ENCODE results near the gene SHF.

SHF gene

DNA sequence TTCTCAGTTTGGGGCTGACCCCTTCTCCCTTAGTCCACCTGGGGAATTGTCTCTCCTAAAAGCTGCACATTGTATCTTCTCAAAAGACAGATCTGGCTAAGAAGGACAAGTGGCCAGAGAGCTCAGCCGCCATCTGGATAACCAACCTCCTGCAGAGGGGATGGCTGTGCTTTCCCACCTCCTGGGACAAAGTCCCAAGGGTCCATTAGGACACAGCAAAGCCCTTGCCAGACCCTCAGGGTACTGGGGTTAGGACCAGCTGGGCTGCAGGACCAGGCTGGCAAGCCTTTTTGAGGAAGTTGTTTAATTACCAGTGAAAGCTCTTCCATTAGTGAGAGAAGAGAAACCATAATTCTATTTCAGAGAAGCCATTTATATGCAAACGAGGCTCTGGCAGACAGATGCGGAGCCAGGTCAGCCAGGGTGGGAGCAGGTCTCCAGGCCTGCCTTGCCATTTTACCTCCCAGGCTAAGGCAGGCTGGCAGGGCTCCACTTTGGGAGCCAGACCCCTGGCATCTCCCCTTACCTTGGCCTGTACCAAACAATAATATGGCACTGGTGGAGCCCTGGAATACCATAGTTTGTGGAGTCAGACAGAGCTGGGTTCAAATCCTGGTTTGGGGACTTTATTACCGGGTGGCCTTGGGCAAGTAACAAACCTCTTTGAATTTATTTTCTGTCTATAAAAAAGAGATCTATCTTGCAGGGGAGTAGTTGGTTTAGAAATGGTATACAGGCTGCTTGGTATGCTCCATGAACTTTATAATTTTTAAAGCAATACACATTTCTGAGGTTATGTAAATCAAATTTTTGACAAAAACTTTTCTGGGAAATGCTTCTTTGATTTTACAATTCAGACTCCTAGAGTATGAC lies 17.9 kb downstream of the SHF start:
- no peak for DNase-seq (ENCODE audit: low read depth in 2 of 2)

DNA sequence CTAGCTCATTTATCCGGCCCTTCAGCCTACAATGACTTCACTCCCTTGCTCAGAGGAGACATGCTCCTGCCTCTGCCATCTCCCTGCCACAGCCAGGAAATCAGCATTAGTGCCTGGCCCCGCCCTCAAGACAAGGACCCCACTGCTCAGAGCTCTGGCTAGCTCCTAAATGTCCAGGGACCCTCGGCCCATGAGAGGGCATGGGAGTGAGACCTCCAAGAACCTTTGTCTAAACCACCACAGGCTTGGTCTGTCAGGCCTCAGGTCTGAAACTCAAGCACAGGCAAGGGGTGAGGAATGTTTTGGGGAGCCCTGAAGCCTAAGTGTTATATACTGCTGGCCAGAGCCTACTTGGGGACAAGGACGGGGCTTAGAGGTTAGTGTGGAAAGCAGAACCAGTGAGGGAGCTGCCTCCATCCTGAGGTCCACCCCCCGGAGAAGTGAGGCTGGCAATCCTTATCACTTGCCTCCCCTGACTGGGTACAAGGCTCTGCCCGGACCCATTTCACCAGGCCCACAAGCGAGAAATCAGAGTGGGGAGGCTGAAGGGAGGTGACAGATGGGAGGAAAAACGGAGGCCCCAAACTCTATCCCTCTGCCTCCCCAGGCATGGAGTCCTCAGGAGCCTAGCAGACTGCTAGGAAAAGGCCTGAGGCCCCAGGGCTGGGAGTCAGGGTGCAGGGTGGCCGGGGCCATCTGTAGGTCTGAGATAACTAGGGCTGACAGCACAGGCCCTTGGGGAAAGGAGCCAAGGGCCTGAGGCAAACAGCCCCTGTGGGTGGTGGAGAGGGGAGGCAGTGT lies 18.8 kb downstream of the SHF start:
- DNase-seq (ENCODE audit: low read depth in 2 of 2): no peak

DNA sequence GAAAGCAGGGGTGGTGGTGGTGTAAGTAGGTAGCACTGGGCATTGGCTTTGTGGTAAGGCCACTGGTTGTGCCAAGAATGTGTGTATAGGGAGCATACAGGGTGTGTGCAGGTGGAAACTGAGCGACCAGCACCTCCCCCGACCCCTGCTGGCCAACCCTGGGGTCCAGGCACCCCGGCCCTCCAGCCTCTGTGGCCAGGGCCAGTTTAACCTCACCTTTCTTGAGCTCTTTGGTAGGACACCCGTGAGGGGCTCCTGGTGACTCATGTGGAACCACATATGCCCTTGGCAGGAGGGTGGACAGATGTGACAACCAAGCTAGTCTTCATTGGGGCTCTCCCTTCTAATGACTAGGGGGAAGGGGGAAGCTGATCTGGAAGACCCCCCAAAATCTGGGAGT lies 19.5 kb downstream of the SHF start:
- DNase-seq (ENCODE audit: low read depth in 2 of 2): no peak

GRCh38 chr15:45167631-45168205 lies 20.0 kb downstream of the SHF start:
- DNase-seq (ENCODE audit: low read depth in 2 of 2): no peak

DNA sequence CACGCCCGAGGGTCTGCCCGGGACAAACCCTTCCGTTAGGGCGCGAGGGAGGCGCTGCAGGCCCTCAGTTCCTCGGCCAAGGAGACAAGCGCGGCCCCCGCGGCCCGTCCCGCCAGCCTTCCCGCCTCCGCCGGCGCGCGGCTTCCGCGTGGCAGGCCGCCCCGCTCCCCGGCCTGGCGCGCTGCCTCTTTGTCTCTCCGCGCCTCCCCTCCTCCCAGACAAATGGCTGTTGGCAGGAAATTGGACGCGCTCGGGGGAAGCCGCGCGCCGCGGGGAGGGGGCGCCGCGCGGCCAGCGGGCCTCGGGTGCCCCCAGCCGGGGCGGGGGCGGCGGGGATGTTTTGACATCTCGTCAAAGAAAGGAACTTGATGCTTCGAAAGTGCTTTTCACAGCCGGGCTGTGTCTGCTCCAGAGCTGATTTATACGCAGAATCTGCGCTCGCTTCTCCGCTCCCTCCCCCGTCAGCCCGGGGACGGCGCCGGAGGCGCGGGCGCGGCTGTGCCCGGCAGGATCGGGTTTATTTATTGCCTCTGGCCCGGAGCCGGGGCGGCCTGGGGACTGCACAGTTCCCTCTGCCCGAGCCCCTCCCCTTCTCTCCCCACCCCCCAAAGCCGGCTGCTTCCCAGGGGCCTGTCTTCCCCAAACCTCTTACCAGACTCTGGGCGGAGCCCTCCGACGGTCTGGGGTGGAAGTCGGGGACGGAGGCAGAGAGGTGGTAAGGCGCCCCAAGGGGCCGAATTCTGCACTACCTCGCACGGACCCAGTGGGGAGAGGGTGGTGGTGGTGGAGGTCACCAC lies 20.7 kb downstream of the SHF start:
- DNase-seq (ENCODE audit: low read depth in 2 of 2): peak; percentile 68 to 72

DNA sequence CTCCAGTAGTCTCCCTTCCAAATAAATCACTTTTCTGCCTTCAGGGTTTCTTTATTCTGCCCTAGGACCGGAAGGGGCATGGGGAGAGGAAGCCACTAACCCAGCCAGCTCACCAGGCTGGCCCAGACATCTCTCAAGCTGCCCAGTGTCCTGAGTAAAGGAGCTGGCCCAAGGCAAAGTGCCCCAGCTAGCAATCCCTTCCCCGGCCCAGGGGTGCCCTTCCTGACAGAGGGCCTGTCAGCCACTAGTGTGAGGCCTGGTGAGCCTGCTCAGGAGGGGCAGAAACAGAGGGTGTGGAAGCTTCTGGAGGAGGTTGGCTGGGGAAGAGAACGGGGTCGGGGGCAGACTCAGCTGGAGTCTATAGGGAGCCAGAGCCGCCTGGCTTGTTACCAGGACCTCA lies 22.2 kb downstream of the SHF start:
- DNase-seq (ENCODE audit: low read depth in 2 of 2): no peak

- DNase-seq (ENCODE audit: low read depth in 2 of 2): no peak
Observed at GRCh38 chr15:45164914-45165313, 22.9 kb downstream of the SHF start.

- DNase-seq (ENCODE audit: low read depth in 2 of 2): no peak
Observed at GRCh38 chr15:45163508-45163856, 24.3 kb downstream of the SHF start.

DNA sequence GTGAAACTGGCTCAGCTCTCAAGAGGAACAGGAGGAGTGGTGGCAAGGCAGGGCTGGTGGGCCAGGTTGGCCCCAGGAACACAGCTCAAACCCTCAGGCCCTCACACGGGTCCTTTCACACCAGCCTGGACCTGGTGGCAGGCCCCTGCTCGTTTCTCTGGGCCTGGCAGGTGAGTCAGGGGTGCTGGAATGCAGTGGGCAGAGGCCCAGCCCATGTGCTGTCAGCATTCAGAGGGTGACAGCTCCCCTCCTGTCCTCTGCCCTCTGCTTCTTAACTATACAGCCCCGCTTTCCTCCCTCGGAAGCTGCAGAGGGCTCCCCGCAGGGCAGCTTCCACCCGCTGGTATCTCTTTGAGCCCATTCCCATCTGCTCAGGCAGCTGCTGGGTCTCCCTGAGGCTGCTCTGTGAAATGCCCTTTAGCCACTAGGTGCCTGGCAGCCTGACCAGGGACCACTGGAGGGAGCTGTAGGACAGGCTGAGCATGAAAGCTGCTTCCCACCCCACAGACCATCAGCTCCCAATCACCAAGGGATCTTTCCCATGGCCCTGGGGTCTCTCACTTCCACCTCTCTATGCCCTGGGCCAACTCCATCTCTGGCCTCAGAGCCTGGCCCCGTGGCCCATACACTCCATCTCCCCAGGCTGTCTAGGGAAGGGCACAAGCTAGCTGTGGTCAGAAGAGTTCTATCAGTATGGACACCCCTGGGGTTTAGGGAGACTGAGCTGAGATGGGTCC lies 24.8 kb downstream of the SHF start:
- peak; percentile 37 to 58 for DNase-seq (ENCODE audit: low read depth in 2 of 2)

DNA sequence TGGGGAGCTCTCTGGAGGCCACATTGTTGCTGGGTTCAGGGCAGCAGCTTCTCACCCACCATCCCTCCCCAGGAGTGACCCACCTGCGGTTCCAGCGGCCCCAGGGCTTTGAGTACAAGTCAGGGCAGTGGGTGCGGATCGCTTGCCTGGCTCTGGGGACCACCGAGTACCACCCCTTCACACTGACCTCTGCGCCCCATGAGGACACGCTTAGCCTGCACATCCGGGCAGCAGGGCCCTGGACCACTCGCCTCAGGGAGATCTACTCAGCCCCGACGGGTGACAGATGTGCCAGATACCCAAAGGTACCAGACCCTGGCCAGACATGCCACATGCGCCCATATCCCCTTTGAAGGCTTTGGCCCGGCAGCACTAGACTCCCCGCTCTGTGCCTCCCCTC lies 26.1 kb downstream of the SHF start:
- DNase-seq (ENCODE audit: low read depth in 2 of 2): no peak

DNA sequence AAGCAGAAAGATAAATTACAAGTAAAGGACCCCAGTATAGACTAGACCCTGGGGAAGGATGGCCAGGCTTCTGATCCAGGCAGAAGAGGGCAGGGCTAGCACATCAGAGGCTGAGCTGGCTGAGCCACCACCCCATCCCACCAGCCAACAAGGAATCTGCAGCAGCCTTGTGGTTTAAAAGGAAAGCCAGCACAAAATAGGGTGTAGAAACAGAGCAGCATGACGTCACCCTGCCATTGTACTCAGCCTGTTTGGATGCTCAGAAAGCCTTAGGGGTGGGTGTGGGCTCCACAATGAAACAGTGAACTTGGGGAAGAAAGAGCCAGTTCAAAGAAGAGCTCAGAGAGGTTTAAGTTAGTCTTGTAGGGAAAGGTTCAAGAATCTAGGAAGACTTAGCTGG lies 29.8 kb downstream of the SHF start:
- peak; percentile 37 to 41 for DNase-seq (ENCODE audit: low read depth in 2 of 2)

- peak; percentile 21 to 25 for DNase-seq (ENCODE audit: low read depth in 2 of 2)
Observed at GRCh38 chr15:45156744-45157455, 30.9 kb downstream of the SHF start.

GRCh38 chr15:45155739-45156138 lies 32.0 kb downstream of the SHF start:
- no peak for DNase-seq (ENCODE audit: low read depth in 2 of 2)

DNA sequence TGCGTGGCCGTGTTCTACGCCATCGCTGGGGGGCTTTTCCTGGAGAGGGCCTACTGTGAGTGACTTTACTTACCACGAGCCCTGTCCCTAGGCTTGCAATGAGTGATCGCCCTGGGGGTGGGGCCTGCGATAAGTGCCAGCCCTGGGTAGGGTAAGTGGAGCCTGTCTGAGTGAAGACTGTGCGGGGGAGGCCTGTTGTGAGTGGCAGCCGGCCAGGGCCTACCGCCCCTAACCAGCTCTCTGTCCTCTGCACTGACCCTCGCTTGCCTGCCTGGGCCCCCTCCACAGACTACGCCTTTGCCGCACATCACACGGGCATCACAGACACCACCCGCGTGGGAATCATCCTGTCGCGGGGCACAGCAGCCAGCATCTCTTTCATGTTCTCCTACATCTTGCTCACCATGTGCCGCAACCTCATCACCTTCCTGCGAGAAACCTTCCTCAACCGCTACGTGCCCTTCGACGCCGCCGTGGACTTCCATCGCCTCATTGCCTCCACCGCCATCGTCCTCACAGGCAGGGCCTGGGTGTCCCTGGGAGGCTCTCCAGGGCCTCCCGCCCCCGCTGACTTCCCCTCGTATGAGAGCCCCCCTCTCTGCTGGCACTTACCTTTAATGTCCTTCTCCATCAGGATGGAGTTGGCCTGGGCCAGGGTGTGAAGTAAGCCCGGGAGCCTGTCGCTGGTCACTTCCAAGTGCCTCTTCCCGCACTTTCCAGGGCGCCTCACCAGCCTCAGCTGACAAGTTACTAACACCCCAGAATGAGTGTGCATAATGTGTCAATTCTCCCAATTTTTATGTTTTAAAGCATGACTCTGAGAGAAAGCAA lies 35.6 kb downstream of the SHF start:
- no peak for DNase-seq (ENCODE audit: low read depth in 2 of 2)

- no peak for DNase-seq (ENCODE audit: low read depth in 2 of 2)
Observed at GRCh38 chr15:45150997-45151396, 36.8 kb downstream of the SHF start.

- no peak for DNase-seq (ENCODE audit: low read depth in 2 of 2)
Observed at GRCh38 chr15:45150481-45150880, 37.3 kb downstream of the SHF start.

DNA sequence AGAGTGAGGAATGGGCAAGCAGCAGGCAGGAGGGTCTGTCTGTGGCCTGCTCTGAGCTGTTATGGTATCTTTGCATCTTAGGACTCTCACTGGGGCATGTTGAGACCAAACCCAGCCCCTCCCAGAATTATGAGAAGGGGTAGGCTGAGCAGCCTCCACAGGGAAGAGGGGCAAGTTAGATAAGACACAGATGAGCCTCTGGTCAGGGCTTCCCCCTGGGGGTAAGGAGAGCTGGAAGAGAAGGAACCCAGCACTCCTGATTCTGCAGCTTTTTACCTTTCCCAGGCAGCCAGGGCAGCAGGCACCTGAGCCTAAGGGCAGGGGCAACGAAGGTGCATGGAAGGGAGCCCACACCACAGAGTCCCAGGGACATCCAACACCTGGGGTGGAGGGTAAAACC lies 38.7 kb downstream of the SHF start:
- no peak for DNase-seq (ENCODE audit: low read depth in 2 of 2)

DNA sequence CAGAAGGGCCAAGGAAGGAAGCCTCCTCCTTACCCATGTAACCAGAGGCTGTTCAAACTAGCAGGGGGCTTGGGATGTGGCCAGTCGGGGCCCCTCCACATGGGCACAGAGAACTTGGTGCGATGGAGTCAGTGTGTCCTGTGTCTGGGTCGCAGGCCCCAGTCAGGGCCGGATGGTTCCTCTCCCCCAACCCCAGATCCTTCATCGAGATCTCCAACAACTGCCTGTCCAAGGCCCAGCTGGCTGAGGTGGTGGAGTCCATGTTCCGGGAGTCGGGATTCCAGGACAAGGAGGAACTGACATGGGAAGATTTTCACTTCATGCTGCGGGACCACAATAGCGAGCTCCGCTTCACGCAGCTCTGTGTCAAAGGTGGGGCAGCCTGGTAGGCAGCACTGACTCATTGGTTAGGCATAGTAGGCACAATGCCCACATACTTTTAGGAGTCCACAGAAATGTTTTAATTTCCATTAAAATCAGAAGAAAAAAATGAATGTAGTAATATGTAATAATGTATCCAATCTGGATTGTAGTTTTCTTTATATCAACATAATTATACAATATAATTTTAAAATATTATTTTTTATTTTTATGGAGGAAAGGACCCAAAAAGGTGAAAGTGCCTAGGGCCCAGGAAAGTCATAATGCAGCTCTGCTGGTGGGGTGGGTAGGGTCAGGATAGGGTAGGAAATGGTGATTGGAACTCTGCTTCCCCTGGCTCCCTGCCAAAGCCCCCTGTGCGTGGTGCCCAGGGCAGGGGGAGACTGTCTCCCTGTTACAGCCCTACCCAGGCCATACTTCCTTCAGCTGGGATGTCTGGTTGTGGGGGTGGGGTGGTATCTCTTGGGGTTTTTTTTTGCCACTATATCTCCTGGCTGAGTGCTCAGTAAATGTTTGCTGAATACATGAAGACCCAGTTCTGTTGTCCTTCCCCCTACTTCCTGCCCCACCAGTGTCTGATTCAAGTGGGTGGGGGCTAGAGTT lies 39.4 kb downstream of the SHF start:
- no peak for DNase-seq (ENCODE audit: low read depth in 2 of 2)
